Stomach smooth muscle (tissue), 2 donors: ENCODE results near the gene MBD4.
"Not testable (repeated sequence)": the region's sequence is repeated elsewhere in the genome, so short reads cannot be mapped to it uniquely, and the experiment has no call there.

Experiments used
- H3K27ac ChIP-seq: one replicate; pipeline ENCODE4 v1.7.0; 2013; ENCODE audit warnings: mild to moderate bottlenecking, low read length, inconsistent platforms
- H3K27me3 ChIP-seq, 2 donors: one replicate each; pipeline ENCODE4 v1.7.0; 2013; ENCODE audit warnings: low read length in 2 of 2; ENCODE audit not compliant: insufficient read depth in 2 of 2, control insufficient read depth in 1 of 2
- H3K36me3 ChIP-seq, 2 donors: one replicate each; pipeline ENCODE4 v1.7.0; 2013; ENCODE audit warnings: low read length in 2 of 2; ENCODE audit not compliant: control insufficient read depth in 2 of 2, insufficient read depth in 2 of 2
- H3K4me1 ChIP-seq: one replicate; pipeline ENCODE4 v1.7.0; 2013; ENCODE audit warnings: low read length; ENCODE audit not compliant: control insufficient read depth, insufficient read depth
- H3K4me3 ChIP-seq, 2 donors: one replicate each; pipeline ENCODE4 v1.7.0; 2013; ENCODE audit warnings: low read length in 2 of 2
- H3K9ac ChIP-seq, 2 donors: one replicate each; pipeline ENCODE4 v1.7.0; 2013; ENCODE audit warnings: low read length in 2 of 2, mild to moderate bottlenecking in 1 of 2
- H3K9me3 ChIP-seq, 2 donors: one replicate each; pipeline ENCODE4 v1.7.0; 2013; ENCODE audit warnings: low read length in 2 of 2; ENCODE audit not compliant: control insufficient read depth in 2 of 2
- donor health status: healthy.
- donor health status: Pancreatic carcinoma.

Gene MBD4

DNA sequence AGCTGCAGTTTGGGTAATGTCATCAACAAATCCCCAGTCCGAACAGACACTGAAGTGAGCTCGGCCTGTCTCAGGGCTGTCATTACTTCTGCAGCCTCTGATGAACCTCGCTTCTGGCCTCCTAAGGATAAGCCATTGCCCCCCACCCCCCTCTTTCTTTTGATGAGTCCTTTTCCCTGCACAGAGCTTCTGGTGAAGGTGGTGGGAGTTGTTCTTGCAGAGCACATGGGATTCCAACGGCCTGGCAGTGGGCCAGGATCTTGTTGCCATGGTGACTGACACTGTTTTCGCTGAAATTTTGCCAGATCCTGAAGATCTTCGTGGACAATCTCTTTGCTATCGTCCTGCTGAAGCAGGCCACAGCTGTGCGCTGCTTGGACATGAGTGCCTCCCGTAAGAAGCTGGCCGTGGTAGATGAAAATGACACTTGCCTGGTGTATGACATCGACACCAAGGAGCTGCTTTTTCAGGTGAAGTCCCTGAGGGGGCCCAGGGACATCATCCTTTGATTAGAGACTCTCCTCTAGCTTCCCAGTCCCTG lies 41.5 kb upstream of the MBD4 start:
- H3K27me3 ChIP-seq, H3K9me3 ChIP-seq, H3K4me3 ChIP-seq, H3K4me1 ChIP-seq, H3K27ac ChIP-seq, H3K9ac ChIP-seq: not testable (repeated sequence)
- peaks cover 15 to 38% of the 10 kb centered on the region in 2 donors for H3K36me3 ChIP-seq

DNA sequence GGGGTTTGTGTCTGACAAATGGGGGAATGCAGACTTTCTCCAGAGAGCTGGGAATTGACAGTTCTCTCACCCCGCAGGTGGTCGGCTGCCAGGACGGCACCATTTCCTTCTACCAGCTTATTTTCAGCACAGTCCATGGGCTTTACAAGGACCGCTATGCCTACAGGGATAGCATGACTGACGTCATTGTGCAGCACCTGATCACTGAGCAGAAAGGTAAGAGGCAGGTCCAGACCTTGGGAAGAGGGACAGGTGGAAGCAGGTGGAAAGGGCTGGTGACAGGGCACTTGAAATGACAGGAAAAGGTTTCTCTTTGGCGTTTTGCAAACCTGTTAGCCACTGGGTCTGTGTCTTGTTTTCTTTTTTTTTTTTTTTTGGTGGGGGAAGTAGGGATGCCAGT lies 36.8 kb upstream of the MBD4 start:
- H3K4me1 ChIP-seq, result no peaks in the 10 kb centered on the region

DNA sequence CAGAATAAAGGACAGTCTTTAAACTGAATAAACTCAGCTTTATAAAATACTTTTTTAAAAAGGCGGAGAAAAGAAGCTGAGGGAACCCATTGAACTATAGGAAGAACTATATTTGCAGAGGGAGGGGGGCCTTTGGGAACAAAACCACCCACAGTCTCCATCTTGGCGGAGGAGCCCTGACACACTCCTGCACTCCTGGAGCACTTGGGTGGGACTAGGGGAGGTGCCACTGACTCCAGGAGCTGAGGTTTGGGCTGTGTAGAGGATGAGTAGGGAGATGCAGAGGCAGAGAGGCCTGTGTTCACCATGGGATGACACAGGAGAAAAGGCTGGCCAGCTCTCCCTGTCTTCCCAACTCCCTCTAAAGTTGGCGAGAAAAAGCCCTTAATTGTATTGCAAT lies 36.1 kb upstream of the MBD4 start:
- no peaks in the 10 kb centered on the region for H3K4me1 ChIP-seq
- no peaks in the 10 kb centered on the region for H3K9me3 ChIP-seq
- no peak overlapping the region for H3K27ac ChIP-seq
- no peak overlapping the region for H3K9ac ChIP-seq
- no peaks in the 10 kb centered on the region for H3K27me3 ChIP-seq
- no peak overlapping the region for H3K4me3 ChIP-seq
- peaks cover 19 to 38% of the 10 kb centered on the region in 2 donors for H3K36me3 ChIP-seq

More for the DNA sequence above, 36.8 kb upstream of the MBD4 start:
- H3K27me3 ChIP-seq, result no peaks in the 10 kb centered on the region
- H3K27ac ChIP-seq, result no peak overlapping the region
- H3K4me3 ChIP-seq, result no peak overlapping the region
- H3K9ac ChIP-seq, result no peak overlapping the region
- H3K9me3 ChIP-seq, result no peaks in the 10 kb centered on the region
- H3K36me3 ChIP-seq, result peaks cover 15 to 34% of the 10 kb centered on the region in 2 donors

DNA sequence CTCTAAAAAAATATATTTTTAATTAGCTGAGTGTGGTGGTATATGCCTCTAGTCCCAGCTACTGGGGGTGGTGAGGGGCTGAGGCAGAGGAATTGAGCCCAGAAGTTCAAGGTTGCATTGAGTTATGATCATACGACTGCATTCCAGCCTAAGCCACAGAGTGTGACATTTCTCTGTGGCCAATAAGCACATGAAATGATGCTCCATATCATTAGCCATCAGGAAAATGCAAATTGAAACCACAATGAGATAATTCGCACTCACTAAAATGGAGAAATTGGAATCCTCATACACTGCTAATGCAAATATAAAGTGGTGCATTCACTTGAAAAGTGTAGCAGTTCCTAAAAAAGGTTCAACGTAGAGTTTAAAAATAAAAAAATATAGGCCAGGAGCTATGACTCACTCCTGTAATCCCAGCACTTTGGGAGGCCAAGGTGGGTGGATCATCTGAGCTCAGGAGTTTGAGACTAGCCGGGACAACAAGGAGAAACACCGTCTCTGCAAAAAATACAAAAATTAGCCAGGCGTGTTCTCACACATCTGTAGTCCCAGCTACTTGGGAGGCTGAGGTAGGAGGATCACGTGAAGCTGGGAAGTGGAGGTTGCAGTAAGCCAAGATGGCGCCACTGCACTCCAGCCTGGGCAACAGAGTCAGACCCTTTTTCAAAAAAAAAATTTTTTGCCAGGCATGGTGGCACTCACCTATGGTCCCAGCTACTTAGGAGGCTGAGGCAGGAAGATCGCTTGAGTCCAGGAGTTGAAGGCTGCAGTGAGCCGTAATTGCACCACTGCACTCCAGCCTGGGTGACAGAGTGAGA lies 35.4 kb upstream of the MBD4 start:
- H3K9ac ChIP-seq, result no peak overlapping the region
- H3K4me3 ChIP-seq, result no peak overlapping the region
- H3K4me1 ChIP-seq, result no peaks in the 10 kb centered on the region
- H3K36me3 ChIP-seq, result peaks cover 20 to 36% of the 10 kb centered on the region in 2 donors
- no peaks in the 10 kb centered on the region for H3K27me3 ChIP-seq
- H3K27ac ChIP-seq, result no peak overlapping the region
- no peaks in the 10 kb centered on the region for H3K9me3 ChIP-seq

DNA sequence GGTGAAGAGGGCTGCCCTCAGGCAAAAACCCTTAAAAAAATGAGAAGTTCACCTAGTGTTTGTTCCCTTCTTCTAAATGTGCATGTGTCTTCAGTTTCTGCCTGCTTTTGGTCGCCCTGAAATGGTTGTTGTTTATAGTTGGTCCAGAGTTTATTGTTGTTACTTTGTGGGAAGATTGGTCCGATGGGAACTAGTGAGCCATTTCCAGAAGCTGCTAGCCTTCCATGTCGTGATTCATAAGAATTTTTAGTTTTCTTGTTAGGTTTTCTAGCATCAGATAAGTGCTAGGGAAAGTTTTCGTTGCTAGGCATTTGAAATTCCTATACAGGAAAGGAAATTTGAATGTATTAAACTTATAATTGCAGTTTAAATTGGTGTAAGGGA lies 34.0 kb upstream of the MBD4 start:
- no peak overlapping the region for H3K4me3 ChIP-seq
- H3K27ac ChIP-seq, result no peak overlapping the region
- H3K9ac ChIP-seq, result no peak overlapping the region
- H3K36me3 ChIP-seq, result peaks cover 19 to 28% of the 10 kb centered on the region in 2 donors
- H3K9me3 ChIP-seq, result no peaks in the 10 kb centered on the region
- H3K27me3 ChIP-seq, result no peaks in the 10 kb centered on the region
- H3K4me1 ChIP-seq, result no peaks in the 10 kb centered on the region

DNA sequence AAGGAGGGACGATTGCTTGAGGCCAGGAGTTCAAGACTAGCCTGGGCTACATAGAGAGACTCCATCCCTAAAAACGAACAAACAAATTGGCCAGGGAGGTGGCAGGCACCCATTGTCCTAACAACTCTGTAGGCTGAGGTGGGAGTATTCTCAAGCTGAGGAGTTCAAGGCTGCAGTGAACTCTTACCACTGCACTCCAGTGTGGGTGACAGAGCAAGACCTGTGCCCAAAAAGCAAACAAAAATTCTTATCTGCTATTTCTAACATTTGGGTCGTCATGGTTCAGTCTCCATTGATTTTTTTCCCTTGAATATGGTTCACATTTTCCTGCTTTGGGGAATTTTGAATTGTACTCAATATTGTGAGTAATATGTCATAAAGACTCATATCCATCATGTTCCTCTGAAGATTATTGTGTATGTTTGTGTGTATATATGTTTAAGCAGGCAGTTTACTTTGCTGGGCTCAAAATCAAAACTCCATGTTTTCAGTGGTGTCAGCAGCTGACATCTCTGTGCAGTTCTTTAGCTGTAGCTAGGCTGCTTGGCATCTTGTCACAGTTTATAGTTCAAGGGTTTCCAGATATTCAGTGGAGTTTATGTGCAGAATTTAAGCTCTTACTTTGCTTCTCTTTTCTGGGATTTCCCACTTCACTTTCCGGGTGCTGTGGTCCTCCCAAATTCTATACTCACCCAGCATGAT lies 33.5 kb upstream of the MBD4 start:
- Histone ChIP-seq H3K9me3 (no peaks in the 10 kb centered on the region), H3K9ac (no peak overlapping the region), H3K4me3 (no peak overlapping the region), H3K27ac (no peak overlapping the region), H3K4me1 (no peaks in the 10 kb centered on the region), H3K27me3 (no peaks in the 10 kb centered on the region), H3K36me3 (peaks cover 19 to 25% of the 10 kb centered on the region in 2 donors)

DNA sequence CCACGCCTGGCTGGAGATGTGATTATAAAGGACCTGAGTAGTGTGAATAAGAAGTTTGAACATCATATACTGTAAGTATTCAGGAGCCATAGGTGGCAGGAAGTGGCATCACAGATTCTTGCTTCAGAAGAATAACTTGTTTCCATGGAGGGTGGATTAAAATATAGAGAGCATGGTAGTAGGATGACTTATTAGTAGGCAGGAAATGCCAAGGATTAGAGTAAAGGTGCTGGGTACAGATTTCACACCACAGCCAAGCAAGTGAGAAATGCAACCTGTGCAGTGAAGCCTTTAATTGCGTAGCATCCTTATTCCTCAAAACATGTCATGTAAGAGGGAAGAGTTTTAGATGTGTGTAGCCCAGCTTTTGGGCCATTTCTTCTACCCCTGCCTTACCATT lies 31.1 kb upstream of the MBD4 start:
- no peak overlapping the region for H3K4me3 ChIP-seq
- H3K27me3 ChIP-seq, result no peaks in the 10 kb centered on the region
- H3K27ac ChIP-seq, result no peak overlapping the region
- H3K4me1 ChIP-seq, result no peaks in the 10 kb centered on the region
- peaks cover 11 to 12% of the 10 kb centered on the region in 2 donors for H3K36me3 ChIP-seq
- H3K9ac ChIP-seq, result no peak overlapping the region
- H3K9me3 ChIP-seq, result no peaks in the 10 kb centered on the region

DNA sequence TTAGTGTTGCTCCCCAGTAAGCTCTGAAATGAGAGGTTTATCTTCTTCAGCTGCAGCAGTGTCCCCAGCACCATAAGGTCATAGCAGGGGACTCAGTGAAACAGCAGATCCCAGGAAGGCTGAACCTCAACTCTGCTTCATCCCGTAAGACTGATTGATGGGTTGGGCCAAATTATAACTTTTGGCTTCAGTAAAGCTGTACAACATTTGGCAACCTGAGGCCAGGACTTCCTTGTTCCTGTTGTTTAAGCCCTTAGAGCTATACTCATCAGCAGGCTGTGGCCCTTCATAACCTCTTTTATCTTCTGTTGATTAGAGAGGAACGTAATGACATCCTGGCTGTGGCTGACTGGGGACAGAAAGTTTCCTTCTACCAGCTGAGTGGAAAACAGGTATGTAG lies 29.3 kb upstream of the MBD4 start:
- Histone ChIP-seq H3K27ac (no peak overlapping the region), H3K4me1 (no peaks in the 10 kb centered on the region), H3K9me3 (no peaks in the 10 kb centered on the region), H3K4me3 (no peak overlapping the region), H3K9ac (no peak overlapping the region), H3K36me3 (peaks cover 12 to 17% of the 10 kb centered on the region in 2 donors), H3K27me3 (no peaks in the 10 kb centered on the region)

DNA sequence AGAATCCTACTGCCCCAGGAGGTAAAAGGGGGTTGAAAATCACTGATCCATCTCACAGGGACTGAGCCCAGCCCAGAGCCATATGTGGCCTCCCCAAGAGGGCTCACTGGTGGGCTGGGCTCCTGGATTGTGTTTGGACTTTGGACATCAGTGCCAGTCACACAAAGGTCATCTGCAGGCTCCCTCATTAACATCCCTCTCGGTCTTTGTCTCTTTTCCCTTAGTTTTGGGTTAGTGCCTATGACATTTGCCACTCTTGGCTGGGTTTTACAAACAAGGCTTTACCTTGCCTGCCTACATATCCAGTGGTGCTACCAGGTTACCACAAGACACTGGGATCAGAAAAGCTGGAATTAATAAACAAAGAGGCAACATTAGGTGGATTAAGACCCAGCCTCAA lies 28.2 kb upstream of the MBD4 start:
- Histone ChIP-seq H3K36me3 (peaks cover 12 to 24% of the 10 kb centered on the region in 2 donors), H3K27me3 (no peaks in the 10 kb centered on the region), H3K9me3 (no peaks in the 10 kb centered on the region), H3K27ac (no peak overlapping the region), H3K4me1 (no peaks in the 10 kb centered on the region), H3K9ac (no peak overlapping the region), H3K4me3 (no peak overlapping the region)

DNA sequence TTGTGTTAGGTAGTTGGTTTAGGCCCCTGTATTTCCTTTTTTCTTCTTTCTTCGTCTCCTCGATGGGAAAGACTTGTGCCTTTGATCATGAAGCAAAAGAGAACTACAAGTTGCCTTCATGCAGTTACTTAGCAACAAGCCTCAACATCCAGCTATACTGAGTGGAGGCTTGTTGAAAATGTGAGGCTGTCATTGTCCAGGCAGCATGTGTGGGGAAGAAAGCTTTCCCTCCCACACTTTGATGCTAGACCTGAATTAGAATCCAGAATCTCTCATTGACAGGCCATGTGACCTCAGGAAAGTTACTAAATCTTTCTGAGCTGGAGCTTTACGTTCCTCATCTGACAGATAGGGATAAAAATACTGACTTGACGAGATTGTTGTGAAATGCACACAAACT lies 24.0 kb upstream of the MBD4 start:
- no peak overlapping the region for H3K4me3 ChIP-seq
- no peak overlapping the region for H3K27ac ChIP-seq
- no peaks in the 10 kb centered on the region for H3K4me1 ChIP-seq
- H3K36me3 ChIP-seq, result peaks cover 5 to 24% of the 10 kb centered on the region in 2 donors
- no peak overlapping the region for H3K9ac ChIP-seq
- no peaks in the 10 kb centered on the region for H3K9me3 ChIP-seq
- H3K27me3 ChIP-seq, result no peaks in the 10 kb centered on the region

DNA sequence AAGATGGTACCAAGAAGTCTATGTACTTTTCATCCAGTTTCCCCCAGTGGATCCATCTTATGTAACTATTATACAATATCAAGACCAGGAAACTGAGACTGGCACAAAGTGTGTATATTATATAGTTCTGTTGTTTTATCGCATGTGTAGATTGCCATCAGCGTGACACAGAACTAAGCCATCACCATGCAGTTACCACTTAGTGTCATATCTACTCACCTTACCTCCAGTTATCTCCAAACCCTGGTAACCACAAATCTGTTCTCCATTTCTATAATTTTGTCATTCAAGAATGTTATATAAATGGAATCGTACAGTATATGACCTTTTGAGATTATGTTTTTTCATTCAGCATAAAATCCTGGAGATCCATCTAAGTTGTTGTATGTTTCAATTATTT lies 23.3 kb upstream of the MBD4 start:
- no peaks in the 10 kb centered on the region for H3K9me3 ChIP-seq

More for the DNA sequence above, 23.3 kb upstream of the MBD4 start:
- Histone ChIP-seq H3K36me3 (peaks cover 10 to 24% of the 10 kb centered on the region in 2 donors), H3K27me3 (no peaks in the 10 kb centered on the region), H3K4me3 (no peak overlapping the region), H3K27ac (no peak overlapping the region), H3K4me1 (no peaks in the 10 kb centered on the region), H3K9ac (no peak overlapping the region)
